ENCODE results near the gene DEAF1. TPM values are rescaled to one million over a fixed set of nuclear protein-coding genes. Genes with fewer than 3 reads are reported as not detected.

DEAF1 gene
- total and polyA plus RNA-seq, 2 donors (not counting 3 experiments of a cell fraction or from before 2014, with no cell fraction given): 43.6 to 55.7 TPM

GRCh38 chr11:637593-638521, 57.2 kb downstream of the DEAF1 start:
- FAIRE-seq: no peak
- no peaks in the 10 kb centered on the region for H3K9me1 ChIP-seq (replicated peaks; ENCODE audit: control insufficient read depth, extremely low read depth, insufficient read depth, low read length)
- peaks cover 27 to 45% of the 10 kb centered on the region in 2 experiments for H3K27me3 ChIP-seq (ENCODE audit: control insufficient read depth in 2 of 2, insufficient read depth in 2 of 2, low read length in 2 of 2)
- H3K4me1 ChIP-seq (ENCODE audit: control insufficient read depth, extremely low read depth, insufficient read depth, low read length): peaks cover 4% of the 10 kb centered on the region
- no peak overlapping the region for H3K4me2 ChIP-seq (ENCODE audit: insufficient read depth, low read length)
- DNase-seq (ENCODE audit: low read depth, low spot score): no peak
- TF ChIP-seq POLR2A (IDR thresholded peaks at IDR 0.05; ENCODE audit: low read depth, low read length): no peak
- peak; percentile 90 for TF ChIP-seq EZH2 (IDR thresholded peaks at IDR 0.05; ENCODE audit: borderline replicate concordance, low read depth, low read length, severe bottlenecking)
- no peak overlapping the region for H3K9ac ChIP-seq (replicated peaks; ENCODE audit: extremely low read depth, insufficient read depth, low read length)
- H4K20me1 ChIP-seq (replicated peaks; ENCODE audit: control insufficient read depth, extremely low read depth, insufficient read depth, low read length): no peaks in the 10 kb centered on the region
- no TSS peak for BruUV-seq (replicated peaks)
- intact Hi-C loops (cut with micrococcal nuclease) (no loop called here), dilution Hi-C loops (cut with MboI; ENCODE audit: extremely low pct_ligation_motif_present, low sequenced_read_pairs) (no loop called here)
- H3K36me3 ChIP-seq (ENCODE audit: control insufficient read depth in 2 of 2, extremely low read depth in 1 of 2, insufficient read depth in 2 of 2, low read length in 2 of 2): no peaks in the 10 kb centered on the region
- no peak overlapping the region for H3K4me3 ChIP-seq (replicated peaks in 1 of 3; ENCODE audit: insufficient read depth in 1 of 3, low read depth in 1 of 3, low read length in 3 of 3)
- ChIA-PET CTCF (no interaction called here), POLR2A (no interaction called here)
- H3K9me3 ChIP-seq (replicated peaks; ENCODE audit: control insufficient read depth, insufficient read depth, low read length): no peaks in the 10 kb centered on the region
- H3K79me2 ChIP-seq (ENCODE audit: control insufficient read depth, insufficient read depth, low read length): no peaks in the 10 kb centered on the region
- no peak overlapping the region for H3K27ac ChIP-seq (ENCODE audit: insufficient read depth, low read depth, low read length)
- H2AFZ ChIP-seq (ENCODE audit: low read depth, low read length): no peak overlapping the region

- Histone ChIP-seq H2AFZ (ENCODE audit: low read depth, low read length) (no peak overlapping the region), H3K9me3 (replicated peaks; ENCODE audit: control insufficient read depth, insufficient read depth, low read length) (no peaks in the 10 kb centered on the region), H3K4me2 (ENCODE audit: insufficient read depth, low read length) (no peak overlapping the region), H3K9ac (replicated peaks; ENCODE audit: extremely low read depth, insufficient read depth, low read length) (no peak overlapping the region), H3K4me3 (replicated peaks in 1 of 3; ENCODE audit: insufficient read depth in 1 of 3, low read depth in 1 of 3, low read length in 3 of 3) (no peak overlapping the region), H3K9me1 (replicated peaks; ENCODE audit: control insufficient read depth, extremely low read depth, insufficient read depth, low read length) (no peaks in the 10 kb centered on the region), H3K27ac (ENCODE audit: insufficient read depth, low read depth, low read length) (no peak overlapping the region), H4K20me1 (replicated peaks; ENCODE audit: control insufficient read depth, extremely low read depth, insufficient read depth, low read length) (no peaks in the 10 kb centered on the region), H3K79me2 (ENCODE audit: control insufficient read depth, insufficient read depth, low read length) (no peaks in the 10 kb centered on the region), H3K4me1 (ENCODE audit: control insufficient read depth, extremely low read depth, insufficient read depth, low read length) (peaks cover 4% of the 10 kb centered on the region), H3K27me3 (ENCODE audit: control insufficient read depth in 2 of 2, insufficient read depth in 2 of 2, low read length in 2 of 2) (peaks cover 27 to 45% of the 10 kb centered on the region in 2 experiments), H3K36me3 (ENCODE audit: control insufficient read depth in 2 of 2, extremely low read depth in 1 of 2, insufficient read depth in 2 of 2, low read length in 2 of 2) (no peaks in the 10 kb centered on the region)
- no peak for DNase-seq (ENCODE audit: low read depth, low spot score)
- no peak for FAIRE-seq
- dilution Hi-C loops (cut with MboI; ENCODE audit: extremely low pct_ligation_motif_present, low sequenced_read_pairs): no loop called here
- intact Hi-C loops (cut with micrococcal nuclease): no loop called here
- no peak for TF ChIP-seq CTCF (IDR thresholded peaks at IDR 0.05; ENCODE audit: extremely low read depth in 1 of 2, insufficient read depth in 1 of 2, low read depth in 1 of 2, low read length in 2 of 2)
- no peak for TF ChIP-seq FOS (IDR thresholded peaks at IDR 0.05; ENCODE audit: borderline replicate concordance, insufficient read depth, low read length)
- no peak for TF ChIP-seq POLR2A (IDR thresholded peaks at IDR 0.05; ENCODE audit: low read depth, low read length)
- TF ChIP-seq JUN (IDR thresholded peaks at IDR 0.05; ENCODE audit: borderline replicate concordance, insufficient read depth, insufficient read length, low read depth): no peak
- TF ChIP-seq POLR2AphosphoS5 (IDR thresholded peaks at IDR 0.05; ENCODE audit: insufficient read depth, low read depth, low read length): no peak
- TF ChIP-seq EZH2 (IDR thresholded peaks at IDR 0.05; ENCODE audit: borderline replicate concordance, low read depth, low read length, severe bottlenecking): no peak
- TF ChIP-seq MAX (IDR thresholded peaks at IDR 0.05; ENCODE audit: insufficient read depth, insufficient read length): no peak
- no peak for TF ChIP-seq MYC (IDR thresholded peaks at IDR 0.05; ENCODE audit: low read depth, low read length)
- TF ChIP-seq GATA2 (IDR thresholded peaks at IDR 0.05; ENCODE audit: insufficient read depth, insufficient read length, low read depth, low read length): no peak
- ChIA-PET POLR2A (no interaction called here), CTCF (no interaction called here)
- BruUV-seq (replicated peaks): no TSS peak
Observed at GRCh38 chr11:637333-637592, 57.8 kb downstream of the DEAF1 start.

Data from endothelial cell of umbilical vein (primary cell).